Hepatic stellate cell (primary cell): ENCODE data around the gene CLDN3.
"Not testable (repeated sequence)": the region's sequence is repeated elsewhere in the genome, so short reads cannot be mapped to it uniquely, and the experiment has no call there.

Source experiments
- DNase-seq: peaks from one replicate; pipeline ENCODE4 v3.0.0; 2011; ENCODE audit warnings: low spot score

Gene CLDN3

GRCh38 chr7:73770002-73770859 is at the start of gene CLDN3:
CLDN3 (minus strand) TSS chr7:73770270; CDS start chr7:73770049, 221 bp downstream.
- DNase-seq, result no peak

DNA sequence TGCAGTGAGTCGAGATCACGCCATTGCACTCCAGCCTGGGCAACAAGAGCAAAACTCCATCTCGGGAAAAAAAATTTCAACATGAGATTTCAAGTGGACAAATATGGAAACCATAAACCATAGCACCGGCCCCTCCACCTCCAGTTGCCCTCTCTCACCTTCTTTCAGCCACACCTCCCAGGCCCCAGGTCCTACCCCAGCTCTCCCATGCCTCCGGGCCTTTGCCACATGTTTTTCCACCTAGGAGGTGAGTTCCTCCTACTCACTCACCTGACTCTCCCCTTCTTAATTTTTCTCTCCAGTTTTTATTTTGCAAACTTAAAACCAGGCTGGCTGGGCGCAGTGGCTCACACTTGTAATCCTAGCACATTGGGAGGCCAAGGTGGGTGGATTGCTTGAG is 47.1 kb upstream of the CLDN3 start:
- no peak for DNase-seq

DNA sequence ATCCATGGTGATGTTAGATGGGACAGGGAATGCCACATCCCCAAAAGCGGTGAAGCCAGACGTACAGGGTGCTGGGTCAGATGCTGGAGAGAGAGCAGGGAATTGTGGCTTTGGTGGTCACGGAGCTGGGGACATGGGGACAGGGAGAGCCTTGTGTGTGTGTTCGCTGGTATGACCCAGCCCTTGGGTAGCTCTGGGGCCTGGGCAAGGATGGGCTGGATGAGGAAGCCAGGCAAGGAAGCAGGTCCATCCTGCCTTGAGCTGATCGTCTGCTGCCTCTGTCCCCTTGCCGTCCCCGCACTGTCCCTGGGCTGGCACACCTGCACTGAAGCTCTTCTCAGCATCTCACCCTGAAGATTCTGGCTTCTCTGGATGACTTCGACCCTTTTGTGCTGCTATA is 45.4 kb upstream of the CLDN3 start:
- no peak for DNase-seq

- no peak for DNase-seq
These were observed 42.9 kb upstream of the CLDN3 start for GRCh38 chr7:73812996-73813395.

DNA sequence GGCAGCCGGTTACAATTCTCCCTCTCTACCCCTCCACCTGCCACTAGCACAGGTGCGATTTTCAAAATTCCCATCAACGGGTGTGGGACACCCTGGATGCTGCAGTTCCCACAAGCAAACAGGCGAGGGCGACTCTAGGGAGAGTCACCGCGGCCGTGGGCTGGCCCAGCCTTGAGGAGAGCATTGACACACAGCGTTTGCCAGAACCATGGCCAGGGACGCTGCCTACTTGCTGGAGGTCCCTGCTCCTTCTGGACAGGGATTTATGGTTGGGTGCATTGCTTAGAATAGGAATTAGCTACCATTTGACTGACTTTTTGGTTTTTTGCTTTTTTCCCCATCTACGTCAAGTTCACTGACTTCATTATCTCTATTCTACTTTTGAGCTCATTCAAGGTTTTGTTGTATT is 41.7 kb upstream of the CLDN3 start:
- DNase-seq, result peak; percentile 75

DNA sequence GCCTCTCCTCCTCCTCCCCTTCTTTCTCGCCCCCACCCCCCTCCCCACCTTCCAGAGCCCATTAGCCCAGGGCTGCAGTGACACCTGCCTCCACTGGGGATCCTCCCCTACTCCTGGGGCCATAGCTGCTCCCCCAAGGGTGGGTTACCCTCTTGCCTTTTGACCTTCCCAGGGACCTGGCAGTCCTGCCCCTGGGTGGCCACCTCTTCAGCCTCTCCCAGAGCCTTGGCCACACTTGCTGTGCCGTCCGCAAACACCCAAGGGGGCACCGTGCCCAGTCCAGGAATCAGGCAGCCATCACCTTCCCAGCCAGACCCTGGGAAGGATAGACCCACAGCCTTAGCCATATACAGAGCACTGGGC is 40.9 kb upstream of the CLDN3 start:
- DNase-seq, result no peak

DNA sequence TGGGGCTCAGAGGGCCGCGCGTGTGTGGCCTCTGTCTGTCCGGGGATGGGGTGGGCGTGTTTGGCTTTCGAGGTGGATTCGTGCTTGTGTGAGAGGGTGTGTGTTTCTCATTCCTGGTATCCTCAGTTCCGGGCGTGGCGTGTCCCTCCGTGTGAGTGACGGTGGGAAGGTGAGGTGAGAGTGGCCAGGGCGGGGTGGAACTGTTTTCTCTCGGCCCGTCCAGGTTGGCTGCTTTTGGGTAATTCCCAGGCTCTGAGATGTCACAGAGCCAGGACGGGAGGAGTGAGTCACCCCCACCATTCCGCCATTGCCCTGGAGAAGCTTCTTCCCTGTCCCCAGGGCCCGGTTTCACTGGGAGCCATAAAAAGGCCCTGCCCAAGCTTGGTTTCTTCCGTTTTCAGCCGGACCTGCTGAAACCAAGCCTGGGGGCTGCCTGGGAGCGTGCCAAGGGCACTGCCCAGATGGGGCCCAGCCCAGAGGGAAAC is 39.4 kb upstream of the CLDN3 start:
- DNase-seq, result no peak

DNA sequence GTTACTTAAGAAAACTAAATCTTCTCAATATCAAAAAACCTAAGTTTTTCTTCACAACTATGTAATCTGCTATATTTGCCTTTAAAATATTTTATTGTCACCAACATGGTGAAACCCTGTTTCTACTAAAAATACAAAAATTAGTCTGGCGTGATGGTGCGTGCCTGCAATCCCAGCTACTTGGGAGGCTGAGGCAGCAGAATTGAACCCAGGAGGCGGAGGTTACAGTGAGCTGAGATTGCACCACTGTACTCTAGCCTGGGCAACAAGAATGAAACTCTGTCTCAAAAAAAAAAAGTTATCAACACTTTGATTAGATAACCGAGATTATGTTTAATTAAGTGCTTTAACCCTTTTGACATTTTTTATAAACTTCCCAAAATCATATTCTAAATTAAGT is 32.4 kb upstream of the CLDN3 start:
- DNase-seq, result no peak

DNA sequence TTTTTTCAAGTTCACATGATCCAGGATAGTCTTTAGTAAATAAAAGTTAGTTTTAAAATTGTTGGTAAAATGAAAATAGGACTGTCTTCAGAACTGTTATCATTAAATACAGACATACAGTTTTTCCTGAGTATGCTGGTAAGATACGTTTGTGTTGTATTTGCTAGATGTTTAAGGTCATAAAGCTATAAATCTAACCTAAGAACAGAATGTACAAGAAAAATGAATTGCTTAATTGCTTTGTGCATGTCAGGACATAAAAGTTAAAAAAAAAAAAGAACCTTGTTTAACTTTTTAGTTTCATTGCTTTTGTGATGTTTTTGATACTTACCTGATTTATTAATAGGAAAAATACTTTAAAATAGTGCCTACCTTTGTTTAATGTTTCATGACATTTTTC is 31.5 kb upstream of the CLDN3 start:
- DNase-seq, result no peak

DNA sequence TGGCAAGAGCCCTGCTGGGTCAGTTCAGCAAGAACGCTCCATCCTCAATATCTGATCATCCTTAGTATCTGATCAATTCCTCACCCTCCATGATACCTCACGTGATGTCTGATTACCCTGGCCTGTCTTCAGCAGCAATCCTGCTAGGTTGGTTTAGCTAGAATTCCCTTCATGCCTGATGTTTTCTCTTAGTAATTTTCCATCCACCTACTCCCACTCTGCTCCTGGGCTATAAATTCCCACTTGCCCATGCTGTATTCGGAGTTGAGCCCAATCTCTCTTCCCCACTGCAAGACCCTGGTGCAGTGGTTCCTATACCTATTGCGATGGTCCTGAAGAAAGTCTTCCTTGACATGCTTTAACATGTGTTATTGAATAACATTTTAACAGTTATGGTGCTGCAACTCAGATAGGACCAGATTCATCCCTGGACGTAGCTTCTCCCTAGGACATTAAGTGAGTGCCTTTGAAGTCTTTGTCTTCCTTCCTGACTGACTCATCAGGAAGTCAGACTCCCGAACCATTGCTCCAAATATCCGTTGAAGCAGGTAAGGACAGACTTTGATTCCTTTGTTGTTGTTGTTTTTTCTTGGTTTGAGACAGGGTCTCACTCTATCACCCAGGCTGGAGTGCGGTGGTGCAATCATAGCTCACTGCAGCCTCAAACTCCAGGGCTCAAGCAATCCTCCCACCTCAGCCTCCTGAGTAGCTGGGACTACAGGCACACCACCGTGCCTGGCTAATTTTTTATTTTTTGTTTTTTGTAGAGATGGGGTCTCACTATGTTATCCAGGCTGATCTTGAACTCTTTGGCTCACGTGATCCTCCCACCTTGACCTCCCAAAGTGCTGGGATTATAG is 29.4 kb upstream of the CLDN3 start:
- DNase-seq, result no peak

- DNase-seq, result not testable (repeated sequence)
These were observed 27.1 kb upstream of the CLDN3 start for GRCh38 chr7:73797176-73797575.

GRCh38 chr7:73796656-73797055 is 26.6 kb upstream of the CLDN3 start:
- DNase-seq, result not testable (repeated sequence)

GRCh38 chr7:73795188-73795587 is 25.1 kb upstream of the CLDN3 start:
- not testable (repeated sequence) for DNase-seq

- not testable (repeated sequence) for DNase-seq
These were observed 21.2 kb upstream of the CLDN3 start for GRCh38 chr7:73791170-73791690.

- DNase-seq, result no peak
These were observed 19.0 kb upstream of the CLDN3 start for GRCh38 chr7:73789051-73789450.

GRCh38 chr7:73787786-73788048 is 17.6 kb upstream of the CLDN3 start:
- not testable (repeated sequence) for DNase-seq

DNA sequence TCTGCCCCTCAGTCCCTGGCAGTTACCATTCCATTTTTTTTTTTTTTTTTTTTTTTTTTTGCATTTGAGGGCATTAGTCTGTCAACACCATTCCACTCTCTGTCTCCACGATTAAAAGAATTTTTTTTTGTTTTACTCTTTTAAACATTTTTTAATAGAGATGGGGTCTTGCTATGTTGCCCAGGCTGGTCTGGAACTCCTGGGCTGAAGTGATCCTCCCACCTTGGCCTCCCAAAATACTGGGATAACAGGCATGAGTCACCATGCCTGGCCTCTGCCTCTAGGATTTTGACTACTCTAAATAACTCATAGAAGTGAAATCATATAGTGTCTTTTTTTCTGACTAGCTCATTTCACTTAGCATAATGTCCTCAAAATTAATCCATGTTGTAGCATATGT is 16.5 kb upstream of the CLDN3 start:
- no peak for DNase-seq

- no peak for DNase-seq
These were observed 9.4 kb upstream of the CLDN3 start for GRCh38 chr7:73779517-73779916.

- DNase-seq, result no peak
These were observed 8.8 kb upstream of the CLDN3 start for GRCh38 chr7:73778801-73779389.

- DNase-seq, result no peak
These were observed 4.9 kb upstream of the CLDN3 start for GRCh38 chr7:73774923-73775322.

- DNase-seq, result no peak
These were observed 3.8 kb upstream of the CLDN3 start for GRCh38 chr7:73773700-73774517.
